MM.1S (cell line): Measurements from ENCODE around the gene MLF1.
A peak's percentile ranks its signal among the peaks of the same experiment; 100 is the strongest.

Experiments used
- DNase-seq: peaks from one replicate; pipeline ENCODE4 v3.0.0-alpha.2; 2015
- H2AFZ ChIP-seq: fragments of 300-600 bp; sonication (generic); 2 replicates; pipeline ENCODE4 v1.6.0; 2016; ENCODE audit warnings: antibody characterized with exemption, low read length
- H3F3A ChIP-seq: fragments of 300-600 bp; sonication (generic); 2 replicates; pipeline ENCODE4 v1.6.1; 2016; ENCODE audit warnings: mild to moderate bottlenecking, antibody characterized with exemption, low read length, moderate library complexity, mixed read lengths; ENCODE audit not compliant: insufficient read depth
- H3K27ac ChIP-seq: fragments of 300-600 bp; sonication (generic); 2 replicates; pipeline ENCODE4 v1.5.1; 2016; ENCODE audit warnings: mild to moderate bottlenecking, low read length
- H3K27me3 ChIP-seq: fragments of 300-600 bp; sonication (generic); replicated peaks from 2 replicates; pipeline ENCODE4 v1.6.0; 2016; ENCODE audit warnings: low read length; ENCODE audit not compliant: insufficient read depth
- H3K36me3 ChIP-seq: fragments of 300-600 bp; sonication (generic); replicated peaks from 2 replicates; pipeline ENCODE4 v1.6.1; 2016; ENCODE audit warnings: mild to moderate bottlenecking, low read length, mixed read lengths; ENCODE audit not compliant: insufficient read depth
- H3K4me1 ChIP-seq: fragments of 300-600 bp; sonication (generic); 2 replicates; pipeline ENCODE4 v1.6.1; 2016; ENCODE audit warnings: low read length, mixed read lengths
- H3K4me2 ChIP-seq: fragments of 300-600 bp; sonication (generic); 2 replicates; pipeline ENCODE4 v1.6.0; 2016; ENCODE audit warnings: low read depth, low read length
- H3K4me3 ChIP-seq: fragments of 300-600 bp; sonication (generic); 2 replicates; pipeline ENCODE4 v1.5.1; 2016; ENCODE audit warnings: low read length, mixed read lengths
- H3K79me2 ChIP-seq: fragments of 300-600 bp; sonication (generic); 2 replicates; pipeline ENCODE4 v1.6.1; 2016; ENCODE audit warnings: mixed run types, low read length, mixed read lengths
- H3K9ac ChIP-seq: fragments of 300-600 bp; sonication (generic); 2 replicates; pipeline ENCODE4 v1.6.1; 2016; ENCODE audit warnings: low read length, mixed read lengths
- H3K9me2 ChIP-seq: fragments of 300-600 bp; sonication (generic); replicated peaks from 2 replicates; pipeline ENCODE4 v1.6.1; 2016; ENCODE audit warnings: mild to moderate bottlenecking, low read length, mixed read lengths; ENCODE audit not compliant: insufficient read depth
- H3K9me3 ChIP-seq: fragments of 300-600 bp; sonication (generic); replicated peaks from 2 replicates; pipeline ENCODE4 v1.6.1; 2016; ENCODE audit warnings: mild to moderate bottlenecking, low read length, mixed read lengths; ENCODE audit not compliant: insufficient read depth
- H4K20me1 ChIP-seq: fragments of 300-600 bp; sonication (generic); 2 replicates; pipeline ENCODE4 v1.6.1; 2016; ENCODE audit warnings: mild to moderate bottlenecking, low read length, moderate library complexity, mixed read lengths; ENCODE audit not compliant: insufficient read depth
- EZH2 ChIP-seq: fragments of 300-600 bp; sonication (generic); optimal IDR thresholded peaks from 2 replicates; pipeline ENCODE3; 2017; ENCODE audit warnings: low read depth, mild to moderate bottlenecking, antibody characterized with exemption, low read length, mixed read lengths
- EZH2phosphoT487 ChIP-seq: fragments of 300-600 bp; sonication (generic); IDR thresholded peaks from 2 replicates; pipeline ENCODE4 v1.6.1; 2018; ENCODE audit warnings: antibody characterized with exemption, low read length
- TF ChIP-seq, protein P1 (sequence below): fragments of 300-600 bp; sonication (generic); IDR thresholded peaks from 2 replicates; pipeline ENCODE4 v1.5.1; 2016; ENCODE audit warnings: antibody characterized with exemption, low read length, mixed read lengths

MLF1 gene

DNA sequence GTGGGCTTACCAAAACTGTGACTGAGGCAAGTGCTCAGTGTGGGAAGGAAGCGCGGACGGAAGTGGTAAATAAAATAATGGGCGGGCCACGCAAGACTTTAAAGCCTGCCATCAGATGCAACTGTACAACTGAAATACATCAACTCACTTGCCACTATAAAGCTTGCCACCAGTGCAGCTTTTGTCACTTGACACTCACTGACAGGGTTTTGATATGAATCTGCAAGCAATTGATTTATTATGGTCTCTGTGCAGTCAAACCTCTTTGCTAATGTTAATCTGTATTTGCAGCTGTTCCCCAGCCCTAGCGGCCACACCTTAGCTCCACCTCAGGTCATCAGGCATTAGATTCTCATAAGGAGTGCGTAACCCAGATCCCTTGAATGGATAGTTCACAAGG, 71.0 kb downstream of the MLF1 start:
- peaks cover 27% of the 10 kb centered on the region for H3K79me2 ChIP-seq
- no peaks in the 10 kb centered on the region for H3F3A ChIP-seq
- H3K36me3 ChIP-seq: no peaks in the 10 kb centered on the region; the same call in 1 of the 2 replicates
- H4K20me1 ChIP-seq: no peaks in the 10 kb centered on the region
- no peaks in the 10 kb centered on the region for H3K9me2 ChIP-seq
- H2AFZ ChIP-seq: no peak overlapping the region
- H3K9ac ChIP-seq: no peak overlapping the region
- TF ChIP-seq EZH2: no peak
- TF ChIP-seq EZH2phosphoT487: no peak
- TF ChIP-seq, protein P1, sequence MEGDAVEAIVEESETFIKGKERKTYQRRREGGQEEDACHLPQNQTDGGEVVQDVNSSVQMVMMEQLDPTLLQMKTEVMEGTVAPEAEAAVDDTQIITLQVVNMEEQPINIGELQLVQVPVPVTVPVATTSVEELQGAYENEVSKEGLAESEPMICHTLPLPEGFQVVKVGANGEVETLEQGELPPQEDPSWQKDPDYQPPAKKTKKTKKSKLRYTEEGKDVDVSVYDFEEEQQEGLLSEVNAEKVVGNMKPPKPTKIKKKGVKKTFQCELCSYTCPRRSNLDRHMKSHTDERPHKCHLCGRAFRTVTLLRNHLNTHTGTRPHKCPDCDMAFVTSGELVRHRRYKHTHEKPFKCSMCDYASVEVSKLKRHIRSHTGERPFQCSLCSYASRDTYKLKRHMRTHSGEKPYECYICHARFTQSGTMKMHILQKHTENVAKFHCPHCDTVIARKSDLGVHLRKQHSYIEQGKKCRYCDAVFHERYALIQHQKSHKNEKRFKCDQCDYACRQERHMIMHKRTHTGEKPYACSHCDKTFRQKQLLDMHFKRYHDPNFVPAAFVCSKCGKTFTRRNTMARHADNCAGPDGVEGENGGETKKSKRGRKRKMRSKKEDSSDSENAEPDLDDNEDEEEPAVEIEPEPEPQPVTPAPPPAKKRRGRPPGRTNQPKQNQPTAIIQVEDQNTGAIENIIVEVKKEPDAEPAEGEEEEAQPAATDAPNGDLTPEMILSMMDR: no peak
- H3K4me1 ChIP-seq: peaks cover 13% of the 10 kb centered on the region
- no peak for DNase-seq
- H3K4me2 ChIP-seq: no peak overlapping the region
- H3K27me3 ChIP-seq: no peaks in the 10 kb centered on the region
- H3K27ac ChIP-seq: no peak overlapping the region
- H3K9me3 ChIP-seq: no peaks in the 10 kb centered on the region
- H3K4me3 ChIP-seq: no peak overlapping the region

DNA sequence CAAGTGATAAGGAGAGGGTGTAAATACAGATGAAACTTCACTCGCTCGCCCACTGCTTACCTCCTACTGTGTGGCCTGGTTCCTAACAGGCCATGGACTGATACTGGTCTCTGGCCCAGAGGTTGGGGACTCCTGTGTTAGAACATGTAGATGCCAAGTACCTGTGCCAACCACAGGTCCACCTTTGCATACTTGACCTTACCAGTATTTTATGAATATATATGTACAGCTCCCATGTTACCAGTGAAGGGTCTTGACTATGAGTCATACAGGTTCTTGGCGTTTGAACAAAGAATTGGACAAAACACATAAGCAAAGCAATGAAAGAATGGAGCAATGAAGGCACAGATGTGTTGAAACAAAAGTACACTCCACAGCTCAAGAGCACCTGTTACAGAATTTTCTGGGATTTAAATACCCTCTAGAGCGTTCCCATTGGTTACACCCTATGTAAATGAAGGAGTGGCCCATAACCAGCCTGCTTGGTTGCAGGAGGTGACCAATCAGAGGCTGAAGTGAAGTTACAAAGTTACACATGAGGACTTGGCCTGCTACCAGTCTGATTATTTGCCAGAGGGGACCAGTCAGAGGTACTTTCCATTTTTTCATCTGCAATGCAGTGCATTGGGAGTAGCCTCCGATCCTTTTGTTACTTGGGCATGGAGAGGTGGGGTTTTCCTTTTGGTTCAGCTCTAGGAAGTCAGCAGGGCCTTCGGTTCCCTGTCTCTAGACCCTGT, 71.6 kb downstream of the MLF1 start:
- no peaks in the 10 kb centered on the region for H3K27me3 ChIP-seq
- no peaks in the 10 kb centered on the region for H3K9me2 ChIP-seq
- H3K4me2 ChIP-seq: no peak overlapping the region
- H3K36me3 ChIP-seq: peaks cover 1% of the 10 kb centered on the region; the same call in 1 of the 2 replicates
- H3K79me2 ChIP-seq: peaks cover 33% of the 10 kb centered on the region
- peaks cover 13% of the 10 kb centered on the region for H3K4me1 ChIP-seq
- DNase-seq: no peak
- H3K9me3 ChIP-seq: no peaks in the 10 kb centered on the region
- H4K20me1 ChIP-seq: no peaks in the 10 kb centered on the region
- no peak overlapping the region for H3K27ac ChIP-seq
- TF ChIP-seq EZH2phosphoT487: no peak
- TF ChIP-seq, protein P1: no peak
- TF ChIP-seq EZH2: no peak
- no peak overlapping the region for H3K9ac ChIP-seq
- no peaks in the 10 kb centered on the region for H3F3A ChIP-seq
- peak overlapping the region; percentile 33; the same call in 1 of the 2 replicates for H2AFZ ChIP-seq
- no peak overlapping the region for H3K4me3 ChIP-seq

DNA sequence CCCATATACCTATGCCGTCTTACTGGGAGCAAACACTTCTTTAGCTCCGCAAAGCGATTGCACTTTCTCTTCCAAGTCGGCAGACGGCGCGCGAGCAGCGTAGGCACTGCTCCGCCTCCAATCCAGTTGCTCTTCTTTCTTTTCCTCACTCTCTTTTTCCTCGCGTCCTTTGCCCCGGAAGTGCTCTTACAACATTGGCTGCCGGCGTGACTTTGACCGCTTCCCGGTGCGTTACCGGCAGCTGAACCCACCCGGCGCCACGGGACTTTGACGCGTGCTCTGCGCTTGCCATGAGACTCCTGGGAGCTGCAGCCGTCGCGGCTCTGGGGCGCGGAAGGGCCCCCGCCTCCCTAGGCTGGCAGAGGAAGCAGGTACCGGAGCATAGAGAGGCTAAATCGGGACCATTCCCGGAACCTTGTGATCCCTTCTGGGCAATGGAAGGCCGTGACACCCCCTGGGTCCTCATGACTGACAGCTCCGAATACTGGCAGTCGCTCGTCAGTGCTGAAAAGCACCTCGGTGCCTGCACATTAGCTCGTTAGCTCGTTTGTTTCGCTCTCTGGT, 73.4 kb downstream of the MLF1 start, which contains the start of gene GFM1:
Gene GFM1 (plus strand): TSS at position 183 of the 564 bp plus-strand sequence. CDS start 108 bp downstream, at position 291.
- peaks cover 39% of the 10 kb centered on the region for H3K79me2 ChIP-seq
- H3K4me1 ChIP-seq: peaks cover 13% of the 10 kb centered on the region
- peak; percentile 99 for DNase-seq
- peaks cover 6% of the 10 kb centered on the region; the same call in 1 of the 2 replicates for H3K36me3 ChIP-seq
- peak within 1 kb of the TSS; percentile 85 for H3K9ac ChIP-seq
- TF ChIP-seq, protein P1: peak; percentile 97
- TF ChIP-seq EZH2: no peak
- H2AFZ ChIP-seq: peak within 1 kb of the TSS; percentile 77
- H4K20me1 ChIP-seq: no peaks in the 10 kb centered on the region; the same call in 1 of the 2 replicates
- no peaks in the 10 kb centered on the region for H3K9me3 ChIP-seq
- H3K4me3 ChIP-seq: peak within 1 kb of the TSS; percentile 89
- peak within 1 kb of the TSS; percentile 68 for H3K4me2 ChIP-seq
- H3K27me3 ChIP-seq: no peaks in the 10 kb centered on the region
- H3K27ac ChIP-seq: peak within 1 kb of the TSS; percentile 74
- no peaks in the 10 kb centered on the region for H3F3A ChIP-seq
- H3K9me2 ChIP-seq: no peaks in the 10 kb centered on the region
